ENCODE data around the gene DOK4.
"Not testable (repeated sequence)": the region's sequence is repeated elsewhere in the genome, so short reads cannot be mapped to it uniquely, and the experiment has no call there.

DOK4 gene

GRCh38 chr16:57500578-57501111 is 14.4 kb upstream of the DOK4 start:
- no peak for DNase-seq

GRCh38 chr16:57499941-57500340 is 13.6 kb upstream of the DOK4 start:
- DNase-seq, result not testable (repeated sequence)

- no peak for DNase-seq
Observed at GRCh38 chr16:57498031-57498430, 11.7 kb upstream of the DOK4 start.

GRCh38 chr16:57497121-57497520 is 10.8 kb upstream of the DOK4 start:
- DNase-seq, result no peak

DNA sequence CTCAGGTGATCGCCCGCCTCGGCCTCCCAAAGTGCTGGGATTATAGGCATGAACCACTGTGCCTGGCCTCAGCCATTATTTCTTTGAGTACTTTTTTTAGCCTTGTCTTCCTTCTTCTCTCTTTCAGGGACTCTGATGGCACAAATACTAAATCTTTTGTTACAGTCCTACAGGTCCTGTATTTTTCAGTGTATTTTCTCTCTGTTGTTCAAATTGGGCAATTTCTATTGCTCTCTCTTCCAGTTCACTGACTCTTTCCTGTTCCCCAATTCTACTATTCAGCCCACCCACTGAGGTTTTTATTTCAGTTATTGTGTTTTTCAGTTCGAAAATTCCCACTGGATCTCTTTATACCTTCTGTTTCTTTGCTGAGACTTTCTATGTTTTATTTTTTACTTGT is 7.5 kb upstream of the DOK4 start:
- no peak for DNase-seq

GRCh38 chr16:57489229-57489628 is 2.9 kb upstream of the DOK4 start:
- DNase-seq, result no peak

DNA sequence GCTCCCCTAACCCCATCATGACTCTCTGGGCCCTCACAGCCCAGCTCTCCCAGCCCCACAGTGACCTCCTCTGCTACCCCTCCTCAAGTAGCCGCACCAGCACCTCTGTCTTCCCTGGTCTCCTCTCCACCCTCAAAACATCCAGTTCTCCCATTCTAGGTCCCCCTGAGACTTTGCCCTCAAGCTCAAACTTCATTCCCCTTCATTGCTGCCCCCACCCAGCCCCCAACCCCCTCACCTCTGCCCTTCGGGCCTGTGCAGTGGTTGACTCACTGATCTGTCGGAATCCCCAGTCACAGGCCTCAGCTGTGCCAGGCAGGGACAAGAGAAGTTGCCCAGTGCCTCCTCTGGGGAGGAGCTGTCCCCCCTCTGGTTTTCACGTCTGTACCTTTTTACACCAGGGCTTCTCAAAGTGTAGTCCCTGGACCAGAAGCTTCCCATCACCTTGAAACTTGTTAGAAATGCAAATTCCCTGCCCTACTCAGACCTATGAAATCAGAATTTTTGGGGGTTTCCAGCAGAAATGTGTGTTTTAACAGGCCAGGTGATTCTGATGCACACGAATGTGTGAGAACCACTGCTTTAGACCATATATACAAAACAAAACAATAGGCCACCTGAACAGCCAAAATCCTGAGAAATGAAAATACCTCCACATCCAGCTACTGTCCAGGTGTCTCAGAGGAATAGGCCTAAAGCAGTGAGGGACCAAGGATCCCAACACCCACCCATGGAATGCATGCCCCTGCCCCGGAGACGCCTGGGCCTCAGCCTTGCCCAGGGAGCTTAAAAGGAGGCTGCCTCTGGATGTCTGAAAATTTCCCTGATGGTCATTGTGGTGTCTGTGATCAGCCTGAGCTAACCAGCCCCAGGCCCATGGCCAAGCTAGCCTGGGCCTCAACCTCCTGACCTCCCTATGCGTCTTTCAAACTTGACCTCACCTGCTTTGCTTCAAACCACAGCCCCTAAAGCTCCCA is 853 bp upstream of the DOK4 start:
- no peak for DNase-seq

DNA sequence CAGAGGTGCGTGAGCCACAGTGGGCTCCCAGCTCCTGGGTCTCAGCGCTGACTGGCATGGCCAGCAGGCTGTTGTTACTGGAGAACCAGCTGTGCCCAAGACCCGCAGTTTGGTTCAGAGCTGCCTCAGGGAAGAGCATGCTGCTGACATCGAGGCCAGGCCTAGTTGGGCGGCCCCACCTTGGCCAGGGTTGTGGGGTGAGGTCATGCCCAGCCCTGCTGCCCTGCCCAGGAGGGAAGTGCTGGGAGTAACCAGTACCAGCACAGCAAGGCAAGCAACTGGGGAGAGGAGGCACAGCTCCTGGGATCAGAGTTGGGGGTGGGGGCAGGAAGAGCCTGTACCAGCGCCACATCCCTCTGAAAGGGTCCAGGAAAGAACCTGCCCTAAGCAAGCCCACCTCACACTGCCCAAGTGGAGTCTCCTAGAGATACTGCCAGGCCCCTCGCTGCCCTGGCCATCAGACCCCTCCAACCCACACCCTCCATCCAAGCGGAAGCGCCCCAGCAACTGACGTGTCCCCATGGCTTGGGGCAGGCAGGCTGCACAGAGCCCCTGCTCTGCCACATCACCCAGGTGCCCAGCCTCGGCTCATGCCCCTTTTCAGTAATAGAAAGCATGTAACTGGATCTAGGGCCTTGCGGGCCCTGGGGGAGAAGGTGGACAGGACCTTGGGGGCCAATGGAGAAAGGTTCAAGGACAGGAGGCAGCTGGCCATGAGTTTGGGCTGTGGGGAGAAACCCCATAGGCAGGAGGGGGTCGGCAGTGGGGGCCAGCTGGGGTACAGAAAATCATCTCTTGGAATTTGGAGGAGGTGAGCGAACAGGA is 990 bp downstream of the DOK4 start:
- no peak for DNase-seq

GRCh38 chr16:57484515-57485005 is 1.7 kb downstream of the DOK4 start:
- DNase-seq, result no peak

- no peak for DNase-seq
Observed at GRCh38 chr16:57483725-57484514, 2.4 kb downstream of the DOK4 start.

DNA sequence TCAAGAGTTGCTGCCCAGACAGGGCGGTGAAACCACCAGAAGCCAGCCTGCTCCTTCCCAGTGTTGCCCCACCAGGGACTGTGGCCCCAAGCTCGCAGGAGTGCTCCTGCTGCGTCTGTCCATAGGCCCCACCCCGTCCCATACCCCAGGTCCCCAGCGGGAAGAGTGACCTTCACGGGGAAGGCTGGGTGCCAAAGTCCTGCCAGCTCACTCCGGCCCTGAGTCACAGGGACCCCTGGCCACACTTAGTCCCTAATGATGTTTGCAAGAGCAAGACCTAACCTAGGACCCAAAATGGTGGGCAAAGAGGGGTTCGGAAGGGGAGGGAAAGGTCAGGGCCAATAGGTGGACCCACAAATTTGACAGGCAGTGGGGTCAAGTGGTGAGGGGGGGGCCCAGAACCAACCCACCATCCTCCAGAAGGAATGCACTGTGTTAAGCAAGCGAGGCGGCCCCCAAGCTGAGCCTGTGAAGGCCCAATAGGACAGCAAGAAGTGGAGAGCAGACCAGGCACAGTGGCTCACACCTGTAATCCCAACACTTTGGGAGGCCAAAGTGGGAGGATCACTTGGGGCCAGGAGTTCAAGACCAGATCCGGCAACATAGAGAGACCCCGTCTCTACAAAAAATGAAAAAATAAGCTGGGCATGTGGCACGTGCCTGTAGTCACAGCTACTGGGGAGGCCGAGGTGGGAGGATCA is 3.3 kb downstream of the DOK4 start:
- no peak for DNase-seq

- DNase-seq, result no peak
Observed at GRCh38 chr16:57481421-57481820, 4.9 kb downstream of the DOK4 start.

DNA sequence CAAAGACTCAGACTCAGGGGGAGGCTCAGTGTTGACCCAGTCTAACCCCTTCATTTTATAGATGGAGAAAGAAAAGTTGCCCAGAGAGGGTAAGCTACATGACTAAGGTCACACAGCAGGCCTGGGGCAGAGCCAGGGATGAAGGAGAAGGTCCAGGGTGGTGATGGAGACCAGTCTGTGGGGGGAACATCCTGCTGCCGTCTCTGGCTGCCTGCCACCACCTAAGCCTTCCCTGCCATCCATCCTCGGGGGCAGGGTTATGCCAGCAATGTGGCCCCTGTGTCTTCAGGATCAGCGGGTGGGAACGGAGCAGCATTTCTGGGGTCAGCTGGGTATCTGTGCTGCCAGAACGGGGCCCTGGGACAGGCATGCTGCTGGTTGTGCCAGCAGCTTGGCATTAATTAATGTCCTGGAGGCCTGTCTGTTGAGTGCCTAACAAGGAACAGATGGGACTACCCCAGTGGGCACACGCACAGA is 5.5 kb downstream of the DOK4 start:
- DNase-seq, result no peak

GRCh38 chr16:57479976-57480753 is 6.1 kb downstream of the DOK4 start:
- DNase-seq, result no peak

GRCh38 chr16:57479205-57479975 is 6.9 kb downstream of the DOK4 start:
- peak; percentile 79 for DNase-seq

DNA sequence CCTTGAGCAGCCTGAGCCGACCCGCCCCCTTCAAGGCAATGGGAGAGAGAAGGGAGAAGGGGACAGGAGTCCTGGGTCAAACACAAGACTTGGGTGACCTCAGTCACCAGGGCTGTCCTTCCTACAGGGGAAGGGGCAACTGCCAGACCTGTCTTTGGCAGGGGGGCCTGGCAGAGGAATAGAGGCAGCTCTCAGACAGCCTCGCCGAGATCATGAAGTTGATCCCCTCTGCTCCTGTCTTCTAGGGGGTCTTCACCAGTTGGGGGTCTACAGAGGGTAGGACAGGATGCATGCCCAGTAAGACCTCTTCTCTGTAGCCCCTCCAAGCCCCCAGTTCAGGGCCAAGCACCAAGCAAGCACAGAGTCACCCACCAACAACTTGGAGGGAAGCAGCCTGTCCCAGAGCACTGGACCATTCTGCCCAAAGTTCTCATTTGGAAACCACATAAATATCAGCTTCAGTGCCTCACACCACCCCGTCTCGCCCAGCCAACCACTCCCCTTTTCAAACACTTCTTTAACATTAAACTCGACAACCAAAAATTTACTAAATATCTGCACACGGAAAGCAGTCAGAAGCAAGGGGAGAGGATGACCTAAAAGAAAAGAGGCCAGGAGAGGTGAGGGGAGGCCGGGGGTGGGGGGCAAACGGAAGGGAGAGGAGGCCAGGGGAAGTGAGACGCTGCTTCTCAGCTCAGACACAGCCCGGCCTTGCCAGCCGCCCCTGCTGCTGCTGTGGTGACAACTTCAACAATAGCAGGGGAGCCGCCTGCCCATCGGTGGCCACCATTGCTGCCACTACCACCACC is 7.7 kb downstream of the DOK4 start:
- DNase-seq, result no peak

GRCh38 chr16:57477531-57478202 is 8.6 kb downstream of the DOK4 start:
- DNase-seq, result peak; percentile 53
